HFFc6 (cell line): Measurements from ENCODE around the gene CLIC6. TPM values are rescaled to one million over a fixed set of nuclear protein-coding genes. Genes with fewer than 3 reads are reported as not detected.

Experiments used
- DNase-seq: peaks from one replicate; pipeline ENCODE4 v3.0.0-alpha.2; 2018
- H3K27ac Mint-ChIP-seq: 2 replicates; pipeline ENCODE4 v1.8.0; 2020; ENCODE audit warnings: mild to moderate bottlenecking, mixed read lengths
- H3K27me3 Mint-ChIP-seq: 2 replicates; pipeline ENCODE4 v1.8.0; 2021; ENCODE audit warnings: mild to moderate bottlenecking, moderate library complexity, mixed read lengths; ENCODE audit not compliant: insufficient read depth
- H3K36me3 Mint-ChIP-seq: 2 replicates; pipeline ENCODE4 v1.8.0; 2021; ENCODE audit warnings: low read depth, mixed read lengths
- H3K4me1 Mint-ChIP-seq: 2 replicates; pipeline ENCODE4 v1.8.0; 2020; ENCODE audit warnings: low read depth, mixed read lengths
- H3K4me3 Mint-ChIP-seq: 2 replicates; pipeline ENCODE4 v1.8.0; 2020; ENCODE audit warnings: mild to moderate bottlenecking, moderate library complexity, mixed read lengths
- H3K9me3 Mint-ChIP-seq: 2 replicates; pipeline ENCODE4 v1.8.0; 2020; ENCODE audit warnings: mild to moderate bottlenecking, mixed read lengths
- total RNA-seq, 6 experiments: library from RNA; stranded (reverse); fragmentation: NEBNext Ultra II Directional; extraction: Animal tissue kit (Norgen Biotek cat#: 25700); gene quantifications; 2 replicates in 1 of 6; 3 replicates in 5 of 6; pipeline ENCODE4 v1.2.3, GENCODE V29; 2021
- TF ChIP-seq, protein P1 (sequence below): fragments of 200-600 bp; sonication (generic); IDR thresholded peaks from 2 replicates; pipeline ENCODE4 v1.5.0; 2021; ENCODE audit warnings: antibody characterized with exemption, mild to moderate bottlenecking

CLIC6 gene
- total RNA-seq, 6 experiments from 2014 or later = not detected

DNA sequence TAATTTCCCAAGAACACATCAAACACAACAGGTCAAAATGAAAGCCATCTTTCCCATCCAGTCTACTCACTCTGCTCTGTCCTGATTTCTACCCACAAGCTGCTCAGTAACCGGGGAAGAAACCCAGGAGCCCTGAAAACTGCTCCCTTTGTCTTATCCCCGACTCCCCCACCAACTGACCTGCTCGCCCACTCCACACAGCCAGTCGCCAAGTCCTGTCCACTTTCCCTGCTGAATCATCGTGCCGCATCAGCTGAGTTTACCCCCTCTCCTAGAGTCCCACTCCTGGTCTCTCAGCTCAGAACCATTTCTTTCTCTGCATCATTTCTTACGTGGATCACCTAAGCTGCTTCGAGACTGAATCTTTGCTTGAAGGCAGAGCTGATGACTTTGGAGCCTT, 42.7 kb upstream of the CLIC6 start:
- Mint-ChIP-seq H3K4me3 (no peak overlapping the region), H3K9me3 (no peaks in the 10 kb centered on the region), H3K27ac (no peak overlapping the region), H3K27me3 (peaks cover 25% of the 10 kb centered on the region), H3K4me1 (peaks cover 6% of the 10 kb centered on the region; the same call in 1 of the 2 replicates), H3K36me3 (no peaks in the 10 kb centered on the region; the same call in 1 of the 2 replicates)
- DNase-seq = no peak
- TF ChIP-seq, protein P1, sequence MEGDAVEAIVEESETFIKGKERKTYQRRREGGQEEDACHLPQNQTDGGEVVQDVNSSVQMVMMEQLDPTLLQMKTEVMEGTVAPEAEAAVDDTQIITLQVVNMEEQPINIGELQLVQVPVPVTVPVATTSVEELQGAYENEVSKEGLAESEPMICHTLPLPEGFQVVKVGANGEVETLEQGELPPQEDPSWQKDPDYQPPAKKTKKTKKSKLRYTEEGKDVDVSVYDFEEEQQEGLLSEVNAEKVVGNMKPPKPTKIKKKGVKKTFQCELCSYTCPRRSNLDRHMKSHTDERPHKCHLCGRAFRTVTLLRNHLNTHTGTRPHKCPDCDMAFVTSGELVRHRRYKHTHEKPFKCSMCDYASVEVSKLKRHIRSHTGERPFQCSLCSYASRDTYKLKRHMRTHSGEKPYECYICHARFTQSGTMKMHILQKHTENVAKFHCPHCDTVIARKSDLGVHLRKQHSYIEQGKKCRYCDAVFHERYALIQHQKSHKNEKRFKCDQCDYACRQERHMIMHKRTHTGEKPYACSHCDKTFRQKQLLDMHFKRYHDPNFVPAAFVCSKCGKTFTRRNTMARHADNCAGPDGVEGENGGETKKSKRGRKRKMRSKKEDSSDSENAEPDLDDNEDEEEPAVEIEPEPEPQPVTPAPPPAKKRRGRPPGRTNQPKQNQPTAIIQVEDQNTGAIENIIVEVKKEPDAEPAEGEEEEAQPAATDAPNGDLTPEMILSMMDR = no peak

GRCh38 chr21:34630536-34631143, 38.2 kb upstream of the CLIC6 start:
- TF ChIP-seq, protein P1 = peak; percentile 94
- Mint-ChIP-seq H3K4me3 (no peak overlapping the region), H3K9me3 (no peaks in the 10 kb centered on the region), H3K4me1 (no peaks in the 10 kb centered on the region), H3K27ac (no peak overlapping the region), H3K36me3 (no peaks in the 10 kb centered on the region), H3K27me3 (peaks cover 41% of the 10 kb centered on the region)
- DNase-seq = peak; percentile 36

- no peaks in the 10 kb centered on the region for H3K36me3 Mint-ChIP-seq
- no peaks in the 10 kb centered on the region; the same call in 1 of the 2 replicates for H3K4me1 Mint-ChIP-seq
- TF ChIP-seq, protein P1 = no peak
- H3K27me3 Mint-ChIP-seq = peaks cover 34% of the 10 kb centered on the region
- no peak overlapping the region for H3K27ac Mint-ChIP-seq
- H3K4me3 Mint-ChIP-seq = no peak overlapping the region
- H3K9me3 Mint-ChIP-seq = no peaks in the 10 kb centered on the region
- no peak for DNase-seq
Measured at GRCh38 chr21:34632498-34632897, 36.3 kb upstream of the CLIC6 start.

DNA sequence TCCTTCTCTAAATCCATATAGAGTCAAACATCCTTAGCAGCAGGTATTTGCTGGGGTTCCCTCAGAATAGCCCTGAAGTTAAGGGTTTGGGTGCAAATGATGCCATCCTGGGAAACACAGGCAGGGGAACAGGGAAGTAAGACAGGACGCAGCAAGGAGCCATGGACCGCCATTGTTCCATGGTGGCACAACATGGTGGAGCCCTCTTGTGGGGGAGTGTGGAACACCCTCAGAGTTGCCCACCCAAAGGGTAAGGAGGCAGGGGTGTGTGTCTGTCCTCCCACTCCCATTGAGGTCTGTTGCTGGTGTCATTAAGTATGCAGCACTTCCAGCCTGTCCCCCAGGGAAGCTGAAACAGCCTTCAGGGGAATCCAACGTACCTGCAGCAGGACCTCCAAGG, 33.5 kb upstream of the CLIC6 start:
- Mint-ChIP-seq H3K27me3 (peaks cover 32% of the 10 kb centered on the region), H3K4me1 (peaks cover 20% of the 10 kb centered on the region), H3K4me3 (no peak overlapping the region), H3K36me3 (0 out of 2 replicates have a peak, but pooled peaks cover 4% of the 10 kb centered on the region), H3K27ac (no peak overlapping the region), H3K9me3 (peaks cover 4% of the 10 kb centered on the region)
- no peak for DNase-seq
- TF ChIP-seq, protein P1 = peak; percentile 64

GRCh38 chr21:34636961-34637360, 31.8 kb upstream of the CLIC6 start:
- Mint-ChIP-seq H3K9me3 (peaks cover 4% of the 10 kb centered on the region), H3K36me3 (0 out of 2 replicates have a peak, but pooled peaks cover 4% of the 10 kb centered on the region)

More at GRCh38 chr21:34636961-34637360, 31.8 kb upstream of the CLIC6 start:
- TF ChIP-seq, protein P1 = peak; percentile 20; the same call in 1 of the 2 replicates
- H3K4me1 Mint-ChIP-seq = peaks cover 37% of the 10 kb centered on the region
- no peak overlapping the region for H3K27ac Mint-ChIP-seq
- peaks cover 32% of the 10 kb centered on the region for H3K27me3 Mint-ChIP-seq
- H3K4me3 Mint-ChIP-seq = no peak overlapping the region
- no peak for DNase-seq
